ENCODE data around the gene BABAM2.

GRCh38 chr2:28374331-28374730, 483.8 kb downstream of the BABAM2 start:
- TF ChIP-seq, protein P1, sequence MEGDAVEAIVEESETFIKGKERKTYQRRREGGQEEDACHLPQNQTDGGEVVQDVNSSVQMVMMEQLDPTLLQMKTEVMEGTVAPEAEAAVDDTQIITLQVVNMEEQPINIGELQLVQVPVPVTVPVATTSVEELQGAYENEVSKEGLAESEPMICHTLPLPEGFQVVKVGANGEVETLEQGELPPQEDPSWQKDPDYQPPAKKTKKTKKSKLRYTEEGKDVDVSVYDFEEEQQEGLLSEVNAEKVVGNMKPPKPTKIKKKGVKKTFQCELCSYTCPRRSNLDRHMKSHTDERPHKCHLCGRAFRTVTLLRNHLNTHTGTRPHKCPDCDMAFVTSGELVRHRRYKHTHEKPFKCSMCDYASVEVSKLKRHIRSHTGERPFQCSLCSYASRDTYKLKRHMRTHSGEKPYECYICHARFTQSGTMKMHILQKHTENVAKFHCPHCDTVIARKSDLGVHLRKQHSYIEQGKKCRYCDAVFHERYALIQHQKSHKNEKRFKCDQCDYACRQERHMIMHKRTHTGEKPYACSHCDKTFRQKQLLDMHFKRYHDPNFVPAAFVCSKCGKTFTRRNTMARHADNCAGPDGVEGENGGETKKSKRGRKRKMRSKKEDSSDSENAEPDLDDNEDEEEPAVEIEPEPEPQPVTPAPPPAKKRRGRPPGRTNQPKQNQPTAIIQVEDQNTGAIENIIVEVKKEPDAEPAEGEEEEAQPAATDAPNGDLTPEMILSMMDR (IDR thresholded peaks at IDR 0.05): no peak
- TF ChIP-seq POLR2A (IDR thresholded peaks at IDR 0.05): no peak

Data from vagina (tissue), 2 donors.